OCI-LY1 (cell line): ENCODE measurements around the gene DENND5A.

Experiments
- CTCF ChIP-seq: fragments of 200-600 bp; sonication (generic), shearing (Covaris generic); IDR thresholded peaks from 2 replicates; pipeline ENCODE4 v1.5.1; 2017; ENCODE audit warnings: mild to moderate bottlenecking, antibody characterized with exemption, low read length, moderate library complexity, mixed read lengths
- EZH2 ChIP-seq: fragments of 200-600 bp; sonication (generic), shearing (Covaris generic); IDR thresholded peaks from 2 replicates; pipeline ENCODE4 v1.8.0; 2017; ENCODE audit warnings: borderline replicate concordance, mixed run types, mild to moderate bottlenecking, antibody characterized with exemption, low read length, moderate library complexity, mixed read lengths

GRCh38 chr11:9170450-9170849 is 94.7 kb downstream of the DENND5A start:
- TF ChIP-seq CTCF, result no peak
- TF ChIP-seq EZH2, result no peak
